Subcutaneous abdominal adipose tissue (tissue), 5 donors: ENCODE data around the gene CNTN4.
A peak's percentile ranks its signal among the peaks of the same experiment; 100 is the strongest.

Source experiments
- H3K27ac ChIP-seq: one replicate; pipeline ENCODE4 v1.7.0; 2013; ENCODE audit warnings: low read depth, mild to moderate bottlenecking, inconsistent platforms, low read length, moderate library complexity
- H3K27me3 ChIP-seq, 5 donors: one replicate each; pipeline ENCODE4 v1.7.0; 2013; ENCODE audit warnings: low read length in 5 of 5, inconsistent platforms in 1 of 5; ENCODE audit not compliant: control insufficient read depth in 5 of 5, insufficient read depth in 4 of 5
- H3K36me3 ChIP-seq, 5 donors: one replicate each; pipeline ENCODE4 v1.7.0; 2013; ENCODE audit warnings: low read length in 5 of 5; ENCODE audit not compliant: control insufficient read depth in 5 of 5, insufficient read depth in 5 of 5
- H3K4me1 ChIP-seq, 5 donors: one replicate each; pipeline ENCODE4 v1.7.0; 2013; ENCODE audit warnings: low read length in 5 of 5, mild to moderate bottlenecking in 3 of 5, moderate library complexity in 1 of 5; ENCODE audit not compliant: control insufficient read depth in 5 of 5, insufficient read depth in 5 of 5
- H3K4me3 ChIP-seq, 5 donors: one replicate each; pipeline ENCODE4 v1.7.0; 2013; ENCODE audit warnings: low read length in 5 of 5, low read depth in 1 of 5
- H3K9ac ChIP-seq, 5 donors: one replicate each; pipeline ENCODE4 v1.7.0; 2013; ENCODE audit warnings: low read length in 5 of 5, mild to moderate bottlenecking in 4 of 5, moderate library complexity in 3 of 5
- H3K9me3 ChIP-seq, 5 donors: one replicate each; pipeline ENCODE4 v1.7.0; 2013; ENCODE audit warnings: low read length in 5 of 5; ENCODE audit not compliant: control insufficient read depth in 5 of 5
- donor health status: healthy.
- donor health status: healthy.
- donor health status: healthy.
- donor health status: healthy.
- donor health status: healthy.

Gene CNTN4

DNA sequence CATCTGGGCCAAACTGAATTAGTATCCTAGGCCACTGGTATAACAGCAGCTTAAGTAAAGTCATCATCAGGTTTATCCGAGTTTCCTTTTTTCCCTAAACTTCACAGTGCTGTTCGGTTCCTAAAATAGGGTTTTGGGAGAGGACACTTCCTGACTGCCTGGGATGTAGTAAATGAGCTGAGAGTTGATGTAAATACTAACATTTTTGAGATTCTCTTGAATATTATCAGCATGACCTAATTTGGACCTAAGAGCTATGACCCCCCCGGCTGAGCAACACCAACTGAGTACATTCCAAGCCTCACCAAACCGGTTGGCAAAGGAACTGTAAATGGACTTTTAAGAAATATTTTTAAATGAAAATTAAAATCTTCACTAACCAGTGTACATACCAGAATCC is 932.7 kb downstream of the CNTN4 start:
- Histone ChIP-seq H3K9me3 (no peaks in the 10 kb centered on the region), H3K36me3 (no peaks in the 10 kb centered on the region), H3K9ac (no peak overlapping the region), H3K27ac (no peak overlapping the region), H3K27me3 (no peaks in the 10 kb centered on the region), H3K4me3 (no peak overlapping the region), H3K4me1 (no peaks in the 10 kb centered on the region)

DNA sequence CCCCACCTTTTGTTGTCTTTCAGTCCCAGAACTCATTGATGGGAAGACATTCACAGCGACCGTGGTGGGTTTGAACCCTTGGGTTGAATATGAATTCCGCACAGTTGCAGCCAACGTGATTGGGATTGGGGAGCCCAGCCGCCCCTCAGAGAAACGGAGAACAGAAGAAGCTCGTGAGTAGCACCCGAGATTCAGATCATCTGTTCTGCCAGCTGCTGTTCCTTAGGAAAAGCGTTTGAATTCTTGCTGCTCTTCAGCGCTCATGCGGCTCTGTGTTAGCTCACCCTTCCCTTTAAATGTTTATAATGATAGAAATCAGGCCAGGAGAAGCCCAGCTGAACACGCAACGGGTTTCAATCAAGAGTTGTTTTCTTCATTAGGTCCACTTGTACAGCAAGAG is 938.5 kb downstream of the CNTN4 start:
- no peak overlapping the region for H3K9ac ChIP-seq
- no peaks in the 10 kb centered on the region for H3K36me3 ChIP-seq
- H3K27ac ChIP-seq = no peak overlapping the region
- no peaks in the 10 kb centered on the region for H3K9me3 ChIP-seq
- H3K4me3 ChIP-seq = no peak overlapping the region
- H3K27me3 ChIP-seq = peaks cover 0 to 2% (median 0%) of the 10 kb centered on the region in 5 donors
- H3K4me1 ChIP-seq = peaks cover 0 to 8% (median 0%) of the 10 kb centered on the region in 5 donors

DNA sequence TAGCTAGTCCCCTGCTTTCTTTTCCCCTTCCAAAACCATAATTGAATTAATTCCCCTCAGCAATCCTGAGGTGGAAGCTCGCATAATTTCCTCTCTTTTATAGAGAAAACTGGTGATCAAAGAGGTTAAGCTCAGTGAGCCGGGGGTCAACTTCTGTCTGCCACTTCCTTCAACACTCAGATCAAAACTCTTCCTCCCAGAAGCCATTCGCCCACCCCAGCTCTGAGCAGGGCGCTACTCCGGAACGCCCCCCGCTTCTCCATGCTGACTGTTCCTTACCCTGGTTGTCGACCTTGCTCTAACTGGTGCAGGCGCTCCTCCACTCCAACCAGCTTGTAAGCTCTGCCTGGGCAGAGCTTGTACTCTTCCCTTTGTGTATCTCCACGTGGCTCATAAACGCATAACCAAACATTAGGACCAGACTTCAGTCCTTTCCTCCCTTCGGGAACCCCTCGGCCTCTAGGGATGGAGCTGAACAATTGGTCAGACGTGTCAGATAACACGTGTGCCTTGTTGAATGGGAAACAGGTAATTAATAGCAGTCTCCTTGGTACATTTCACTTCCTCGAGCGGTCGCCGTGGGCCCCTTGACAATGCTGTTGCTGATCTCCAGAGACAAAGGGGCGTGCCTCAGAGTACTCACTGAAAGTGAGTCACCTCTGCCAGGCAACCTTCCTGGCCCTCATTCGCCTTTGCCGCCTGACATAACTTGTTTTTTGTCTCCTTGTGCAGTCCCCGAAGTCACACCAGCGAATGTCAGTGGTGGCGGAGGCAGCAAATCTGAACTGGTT is 939.7 kb downstream of the CNTN4 start:
- Histone ChIP-seq H3K27ac (no peak overlapping the region), H3K36me3 (no peaks in the 10 kb centered on the region)

DNA sequence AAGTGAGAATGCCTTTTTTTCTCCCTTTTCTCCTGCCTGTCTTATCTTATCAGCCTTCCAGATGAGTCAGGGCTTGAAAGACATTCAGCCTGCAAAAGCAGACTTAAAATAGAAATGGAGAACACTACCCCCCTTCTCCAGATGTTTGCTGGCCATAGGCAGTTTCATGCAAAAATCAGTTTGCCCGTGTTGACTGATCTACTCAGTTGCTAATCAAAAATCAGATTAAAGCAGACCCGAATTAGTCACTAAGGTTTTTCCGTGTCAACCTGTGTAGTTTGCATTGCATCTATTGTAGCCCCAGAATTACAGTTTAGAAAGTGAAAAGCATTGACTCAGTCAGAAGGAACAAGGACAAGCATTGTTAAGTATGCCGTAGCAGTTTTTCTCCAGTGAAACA is 955.3 kb downstream of the CNTN4 start:
- Histone ChIP-seq H3K4me3 (no peak overlapping the region), H3K9ac (no peak overlapping the region)

More for the DNA sequence above, 939.7 kb downstream of the CNTN4 start:
- no peaks in the 10 kb centered on the region for H3K9me3 ChIP-seq
- peaks cover 0 to 2% (median 0%) of the 10 kb centered on the region in 5 donors for H3K27me3 ChIP-seq
- H3K9ac ChIP-seq = peak overlapping the region in 1 of 5 donors; percentile 51
- peaks cover 0 to 8% (median 0%) of the 10 kb centered on the region in 5 donors for H3K4me1 ChIP-seq
- peak overlapping the region in 1 of 5 donors; percentile 3 for H3K4me3 ChIP-seq

DNA sequence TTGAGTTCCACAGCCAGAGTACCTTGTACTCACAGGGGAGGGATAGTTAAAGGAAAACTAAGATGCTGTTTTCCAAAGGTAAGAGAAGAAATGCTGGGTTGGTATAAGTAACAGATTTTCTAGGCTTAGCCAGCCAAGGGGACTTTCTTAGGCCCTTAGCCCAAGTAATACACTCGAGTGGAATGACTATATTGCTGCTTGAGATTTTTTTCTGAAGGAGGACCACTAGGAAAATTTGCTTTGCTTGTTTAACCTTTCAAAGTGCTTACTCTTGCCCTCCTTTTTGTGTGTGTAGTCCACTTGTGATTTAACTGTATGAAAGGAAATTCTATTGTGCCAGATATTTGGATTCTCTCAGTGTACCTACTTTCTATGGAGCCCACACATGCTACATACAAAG is 961.0 kb downstream of the CNTN4 start:
- no peak overlapping the region for H3K4me3 ChIP-seq
- H3K9ac ChIP-seq = no peak overlapping the region
- no peaks in the 10 kb centered on the region for H3K9me3 ChIP-seq
- no peaks in the 10 kb centered on the region for H3K4me1 ChIP-seq
- H3K27ac ChIP-seq = no peak overlapping the region
- no peaks in the 10 kb centered on the region for H3K36me3 ChIP-seq
- no peaks in the 10 kb centered on the region for H3K27me3 ChIP-seq

More for the DNA sequence above, 955.3 kb downstream of the CNTN4 start:
- no peaks in the 10 kb centered on the region for H3K9me3 ChIP-seq
- no peak overlapping the region for H3K27ac ChIP-seq
- peaks cover 0 to 2% (median 0%) of the 10 kb centered on the region in 5 donors for H3K27me3 ChIP-seq
- H3K4me1 ChIP-seq = no peaks in the 10 kb centered on the region
- H3K36me3 ChIP-seq = no peaks in the 10 kb centered on the region

DNA sequence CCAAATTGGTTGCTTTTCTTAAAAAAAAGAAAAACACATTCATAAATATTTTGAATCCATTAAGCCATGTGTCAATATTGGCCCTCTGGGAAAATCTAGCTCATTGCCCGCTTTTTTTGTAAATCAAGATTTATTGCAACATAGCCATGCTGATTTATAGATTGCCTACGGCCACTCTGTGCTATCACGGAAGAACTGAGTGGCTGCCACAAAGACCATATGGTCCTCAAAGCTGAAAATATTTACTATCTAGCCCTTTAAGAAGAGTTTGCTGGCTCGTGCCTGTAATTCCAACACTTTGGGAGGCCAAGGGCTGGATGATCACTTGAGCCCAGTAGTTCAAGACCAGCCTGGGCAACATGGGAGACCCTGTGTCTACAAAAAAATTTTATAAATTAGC is 965.6 kb downstream of the CNTN4 start:
- H3K9ac ChIP-seq = no peak overlapping the region
- H3K27ac ChIP-seq = no peak overlapping the region
- no peak overlapping the region for H3K4me3 ChIP-seq
- no peaks in the 10 kb centered on the region for H3K9me3 ChIP-seq
- H3K27me3 ChIP-seq = no peaks in the 10 kb centered on the region
- H3K36me3 ChIP-seq = no peaks in the 10 kb centered on the region
- H3K4me1 ChIP-seq = no peaks in the 10 kb centered on the region

DNA sequence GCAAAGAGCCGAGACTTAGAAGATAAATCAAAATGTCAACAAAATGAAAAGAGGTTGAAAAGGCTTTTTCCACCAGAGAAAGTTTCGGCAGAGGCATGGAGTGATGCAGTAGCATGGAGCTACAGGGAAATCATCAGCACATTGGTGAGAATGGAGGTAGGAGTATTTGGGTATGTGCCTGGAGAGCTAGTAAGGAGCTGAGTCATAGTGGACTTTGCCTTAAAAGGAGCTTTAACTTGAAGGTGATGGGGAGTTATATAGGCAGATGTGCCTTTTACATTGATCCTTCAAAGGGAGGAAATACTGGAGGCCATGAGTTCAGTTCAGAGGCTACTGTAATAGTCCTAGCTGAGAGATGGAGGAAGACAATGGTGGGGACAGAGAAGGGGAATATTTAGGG is 967.2 kb downstream of the CNTN4 start:
- Histone ChIP-seq H3K9ac (no peak overlapping the region), H3K4me1 (no peaks in the 10 kb centered on the region), H3K27me3 (no peaks in the 10 kb centered on the region), H3K9me3 (no peaks in the 10 kb centered on the region), H3K27ac (no peak overlapping the region), H3K4me3 (no peak overlapping the region), H3K36me3 (no peaks in the 10 kb centered on the region)

DNA sequence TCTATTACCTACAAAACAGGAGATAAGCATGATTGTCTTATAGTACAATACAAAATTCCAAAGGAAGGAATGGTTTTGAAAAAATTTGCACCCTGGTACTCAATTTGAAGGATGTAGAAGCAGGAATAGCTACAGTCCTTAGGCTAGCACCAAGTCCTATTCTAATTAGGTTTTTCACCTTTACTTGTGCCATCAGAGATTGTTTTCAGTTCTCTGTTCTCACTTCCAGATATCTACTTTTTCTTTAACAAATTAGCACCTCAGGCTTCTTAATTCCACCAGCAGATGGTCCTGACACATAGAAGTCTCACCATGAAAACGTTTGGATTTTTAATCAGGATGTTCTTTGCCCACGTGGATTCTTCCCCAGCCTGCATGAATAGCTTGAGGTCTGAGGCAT is 967.7 kb downstream of the CNTN4 start:
- Histone ChIP-seq H3K27me3 (no peaks in the 10 kb centered on the region), H3K9me3 (no peaks in the 10 kb centered on the region), H3K9ac (no peak overlapping the region), H3K36me3 (no peaks in the 10 kb centered on the region), H3K4me3 (no peak overlapping the region), H3K27ac (no peak overlapping the region), H3K4me1 (no peaks in the 10 kb centered on the region)

DNA sequence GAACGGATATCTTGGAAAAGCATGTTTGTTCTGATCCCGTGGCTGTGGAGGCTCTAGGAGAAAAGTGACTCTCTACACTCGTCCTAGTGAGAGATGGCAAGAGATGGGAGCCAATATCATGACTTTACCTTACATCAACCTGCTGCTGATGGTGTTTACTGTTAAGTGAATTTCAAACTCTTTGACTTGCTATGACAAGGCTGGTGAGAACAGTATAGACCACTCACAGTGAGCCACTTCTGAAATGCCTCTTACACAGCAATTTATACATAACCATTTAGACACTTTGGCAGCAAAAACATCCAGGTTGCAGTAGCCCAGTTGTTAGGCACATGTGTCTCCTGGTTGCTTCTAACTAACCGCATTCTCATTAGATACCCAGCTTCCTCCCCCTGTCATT is 968.2 kb downstream of the CNTN4 start:
- Histone ChIP-seq H3K27me3 (no peaks in the 10 kb centered on the region), H3K9ac (no peak overlapping the region), H3K4me1 (no peaks in the 10 kb centered on the region), H3K27ac (no peak overlapping the region), H3K36me3 (no peaks in the 10 kb centered on the region), H3K4me3 (no peak overlapping the region), H3K9me3 (no peaks in the 10 kb centered on the region)

DNA sequence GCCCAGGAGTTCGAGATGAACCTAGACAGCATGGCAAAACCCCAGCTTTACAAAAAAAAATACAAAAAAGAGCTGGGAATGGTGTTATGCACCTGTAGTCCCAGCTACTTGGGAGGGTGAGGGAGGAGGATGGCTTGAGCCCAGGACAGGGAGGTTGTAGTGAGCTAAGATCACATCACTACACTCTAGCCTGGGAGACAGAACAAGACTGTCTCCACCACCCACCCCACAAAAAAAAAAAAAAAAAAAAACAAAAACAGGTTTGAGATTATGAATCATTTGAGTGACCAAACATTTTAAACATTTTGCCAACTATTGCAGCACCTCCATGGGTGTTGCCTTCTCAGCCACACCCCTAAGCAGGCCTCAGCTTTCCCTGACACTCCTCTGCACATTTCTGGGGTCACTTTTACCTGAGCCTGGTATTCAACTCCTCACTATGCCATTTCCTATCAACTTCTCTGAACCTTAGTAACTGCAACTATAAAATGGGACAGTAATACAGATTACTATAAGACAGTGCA is 969.8 kb downstream of the CNTN4 start:
- Histone ChIP-seq H3K9me3 (no peaks in the 10 kb centered on the region), H3K9ac (no peak overlapping the region), H3K36me3 (no peaks in the 10 kb centered on the region), H3K27ac (no peak overlapping the region), H3K4me1 (no peaks in the 10 kb centered on the region), H3K4me3 (no peak overlapping the region), H3K27me3 (no peaks in the 10 kb centered on the region)
